GM21526 (cell line): Measurements from ENCODE around the gene PLCB4.

Source experiments
- ATAC-seq: cut with Tn5 transposase; IDR thresholded peaks from one replicate; pipeline ENCODE4 v1.9.1; 2021; ENCODE audit warnings: moderate library complexity; ENCODE audit not compliant: unreplicated experiment, low FRiP score

Gene PLCB4

DNA sequence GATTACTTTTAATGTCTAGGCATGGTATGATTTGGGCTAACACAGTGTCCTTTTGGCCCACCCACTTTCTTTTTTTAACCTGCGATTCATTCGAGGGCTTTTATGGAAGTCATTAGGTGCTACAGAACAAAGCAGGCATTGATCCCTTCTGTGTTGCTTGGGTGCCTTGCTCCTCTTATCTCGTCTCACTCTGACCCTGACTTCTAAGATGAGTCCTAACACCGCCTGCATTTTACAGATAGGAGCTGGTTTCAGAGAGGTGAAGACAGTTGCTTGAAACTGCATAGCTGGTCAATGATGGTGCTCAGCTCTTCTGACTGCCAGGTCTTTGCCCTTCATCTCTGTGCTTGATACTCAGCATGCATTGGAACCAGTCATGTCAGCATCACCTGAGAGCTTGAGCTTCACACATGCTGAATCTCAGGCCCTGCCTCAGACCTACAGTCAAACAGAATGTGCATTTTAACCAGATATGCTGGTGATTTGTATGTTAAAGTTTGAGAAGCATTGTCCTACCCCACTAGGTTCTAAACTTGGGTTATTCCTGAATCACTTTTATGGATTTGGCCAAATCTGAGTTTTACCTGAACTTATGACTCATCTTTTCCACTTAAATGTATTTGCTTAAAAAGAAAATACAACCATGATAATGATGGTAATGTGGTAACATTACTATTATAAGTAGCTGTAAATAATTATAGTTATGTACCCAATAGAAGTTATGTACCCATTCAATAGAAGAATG is 142.3 kb downstream of the PLCB4 start:
- ATAC-seq: no peak

- ATAC-seq: no peak
These were observed 143.8 kb downstream of the PLCB4 start for GRCh38 chr20:9212735-9213134.

GRCh38 chr20:9214685-9215084 is 145.8 kb downstream of the PLCB4 start:
- no peak for ATAC-seq

GRCh38 chr20:9215539-9215938 is 146.7 kb downstream of the PLCB4 start:
- ATAC-seq: no peak

GRCh38 chr20:9218531-9218961 is 149.7 kb downstream of the PLCB4 start:
- no peak for ATAC-seq

- no peak for ATAC-seq
These were observed 152.1 kb downstream of the PLCB4 start for GRCh38 chr20:9220874-9221547.

- ATAC-seq: no peak
These were observed 154.4 kb downstream of the PLCB4 start for GRCh38 chr20:9223296-9223695.

DNA sequence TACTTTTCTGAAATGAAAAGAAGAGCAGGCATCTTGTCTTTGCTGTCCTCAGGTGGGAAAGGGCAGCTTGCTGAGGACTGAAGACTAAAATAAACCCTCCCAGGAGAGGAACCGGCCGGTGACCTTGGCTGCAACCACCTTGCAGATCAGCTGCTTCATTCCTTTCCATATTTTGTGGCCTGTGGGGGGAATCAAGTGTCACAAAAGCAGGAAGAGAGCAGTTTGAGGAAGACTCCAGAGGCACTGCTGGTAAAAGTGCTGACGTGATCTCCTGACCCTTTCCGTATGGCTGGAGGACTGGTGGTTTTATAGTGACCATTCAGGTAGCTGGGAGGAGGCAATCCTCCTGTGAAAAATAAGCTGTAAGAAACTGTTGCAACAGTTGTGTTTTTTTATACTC is 157.0 kb downstream of the PLCB4 start:
- ATAC-seq: no peak

GRCh38 chr20:9227896-9228615 is 159.2 kb downstream of the PLCB4 start:
- no peak for ATAC-seq

DNA sequence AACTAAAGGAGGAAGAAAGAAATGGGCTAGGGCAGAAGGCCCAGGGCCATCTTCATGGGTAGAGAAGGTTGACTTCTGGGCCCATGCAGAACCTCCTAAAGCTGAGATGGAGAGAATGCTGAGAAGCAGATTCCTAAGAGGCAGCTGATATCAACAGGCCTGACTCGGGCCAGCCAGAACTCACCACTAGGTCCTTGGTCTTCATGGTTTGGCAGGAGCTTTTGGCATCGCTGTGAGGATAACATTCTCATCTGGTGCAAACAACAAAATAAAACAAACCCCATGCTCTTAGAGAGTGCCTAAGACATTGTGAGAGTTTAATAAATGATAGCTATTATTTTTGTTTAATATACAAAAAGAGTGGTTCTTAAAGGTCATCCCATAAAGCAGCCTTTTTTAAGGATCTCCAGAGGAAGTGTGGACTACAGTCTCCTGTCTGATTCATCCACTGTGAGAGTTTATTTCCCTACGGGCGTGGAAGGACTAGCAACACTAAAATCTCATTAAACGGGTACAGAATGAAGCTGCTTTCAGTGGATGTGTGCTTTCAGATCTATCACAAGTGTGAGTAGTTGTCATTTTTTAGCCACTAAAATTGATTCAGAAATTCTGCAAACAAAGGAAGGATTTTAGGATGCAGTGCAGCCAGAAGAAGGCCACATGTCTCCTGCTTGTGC is 160.0 kb downstream of the PLCB4 start:
- ATAC-seq: no peak

DNA sequence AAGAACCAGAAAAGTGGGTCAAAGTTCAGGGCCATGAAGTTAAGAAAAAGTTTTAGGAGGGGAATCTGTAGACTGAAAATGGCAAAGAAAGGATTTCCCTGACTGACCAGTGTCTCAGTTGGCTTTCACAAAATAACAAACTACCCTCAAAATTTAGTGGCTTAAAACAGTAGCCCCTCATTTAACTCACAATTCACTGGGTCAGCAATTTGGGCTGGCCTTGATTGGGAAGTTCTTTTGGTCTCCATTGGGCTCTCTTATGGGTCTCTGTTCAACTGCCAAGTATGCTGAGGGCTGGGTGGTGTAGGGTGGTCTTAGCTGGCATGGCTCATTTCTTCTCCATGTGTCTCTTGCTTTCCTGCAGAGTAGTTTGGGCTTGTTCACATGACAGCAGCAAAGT is 161.5 kb downstream of the PLCB4 start:
- no peak for ATAC-seq

- ATAC-seq: no peak
These were observed 164.9 kb downstream of the PLCB4 start for GRCh38 chr20:9233804-9234203.

- no peak for ATAC-seq
These were observed 166.6 kb downstream of the PLCB4 start for GRCh38 chr20:9235518-9235917.

DNA sequence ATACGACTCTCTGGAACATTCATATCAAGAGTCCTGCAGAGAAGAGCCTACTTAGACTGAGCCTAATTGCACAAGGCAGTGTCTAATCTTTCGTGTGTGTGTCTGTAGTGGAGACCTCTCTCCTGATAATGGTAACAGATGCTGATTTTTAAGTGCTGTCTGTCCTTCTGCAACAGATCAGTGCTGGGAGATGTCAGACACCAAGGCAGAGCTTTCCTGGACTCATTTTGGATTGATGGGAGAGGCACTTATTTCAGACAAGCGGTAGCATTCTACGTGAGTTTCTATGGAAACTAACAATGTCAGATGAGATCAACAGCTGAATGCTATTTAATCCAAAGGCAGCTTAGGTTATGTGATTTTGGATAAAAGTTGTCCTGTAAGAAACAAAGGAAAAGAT is 167.6 kb downstream of the PLCB4 start:
- no peak for ATAC-seq

DNA sequence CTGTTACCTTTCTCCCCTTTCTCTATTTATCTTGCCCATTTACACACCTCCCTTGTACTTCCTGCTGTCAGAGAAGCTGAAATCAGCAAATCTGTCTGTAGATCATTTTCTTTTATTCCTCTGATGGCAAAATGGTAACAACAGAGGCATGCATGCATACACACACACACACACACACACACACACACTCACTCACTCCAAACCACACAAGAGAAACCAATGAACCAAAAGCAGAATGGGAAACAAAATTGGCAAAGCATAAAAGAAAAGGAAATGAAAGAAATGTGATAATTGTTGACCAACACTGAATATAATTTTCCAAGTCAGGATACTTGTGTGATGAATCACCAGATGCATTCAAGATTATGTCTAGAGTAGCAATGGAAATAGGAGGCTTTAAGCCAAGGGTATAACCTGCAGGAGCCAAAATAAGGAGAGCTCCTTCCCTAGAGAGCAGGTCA is 172.4 kb downstream of the PLCB4 start:
- no peak for ATAC-seq

GRCh38 chr20:9241721-9242427 is 173.0 kb downstream of the PLCB4 start:
- no peak for ATAC-seq

DNA sequence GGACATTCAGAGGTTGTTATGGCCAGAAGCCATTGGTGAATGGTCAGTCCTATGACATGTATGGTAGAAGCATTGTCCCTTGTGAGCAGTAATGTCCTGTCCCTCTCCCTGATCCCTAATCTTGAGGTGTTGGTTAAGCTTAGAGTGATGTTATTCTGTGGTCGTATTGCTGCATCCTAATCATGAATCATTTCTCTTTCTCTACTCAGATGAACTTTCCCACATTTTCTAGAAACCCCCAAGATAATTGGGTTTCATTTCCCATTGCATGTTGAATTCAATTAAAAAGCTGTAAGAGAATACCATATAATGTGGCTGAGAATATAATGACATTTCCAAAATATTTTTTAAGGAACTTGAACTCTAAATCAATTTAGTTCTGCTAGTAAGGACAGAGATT is 175.1 kb downstream of the PLCB4 start:
- ATAC-seq: no peak

GRCh38 chr20:9244811-9245210 is 175.9 kb downstream of the PLCB4 start:
- ATAC-seq: no peak

GRCh38 chr20:9246731-9247130 is 177.8 kb downstream of the PLCB4 start:
- ATAC-seq: no peak

DNA sequence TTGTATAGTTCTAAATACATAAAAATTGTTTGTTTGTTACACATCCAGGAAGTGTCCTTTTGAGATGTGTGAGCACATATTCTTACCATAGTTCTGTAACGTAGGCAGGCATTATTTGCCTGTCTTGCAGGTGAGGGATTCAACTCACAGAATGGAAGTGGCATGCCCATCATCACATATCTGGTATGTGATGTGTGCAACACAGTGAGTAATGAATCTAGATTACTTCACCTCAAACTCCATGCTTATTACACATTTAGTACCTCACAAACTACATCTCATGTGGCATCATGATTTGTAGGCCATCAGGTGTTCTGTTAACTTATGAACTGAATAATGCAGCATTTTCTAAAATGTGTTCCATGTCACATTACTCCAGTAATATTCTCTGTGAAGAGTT is 181.6 kb downstream of the PLCB4 start:
- no peak for ATAC-seq
